Muscle of back (tissue), 11 donors: ENCODE measurements around the gene ADCY10. TPM values are rescaled to one million over a fixed set of nuclear protein-coding genes. Genes with fewer than 3 reads are reported as not detected.

ENCODE experiments used
- DNase-seq, 3 donors: peaks; one replicate each; pipeline versions ENCODE4 v3.0.0 to v3.0.0-alpha.2; 2013
- polyA plus RNA-seq, 10 donors: library from polyadenylated mRNA; unstranded; fragments of 120-200 nt; gene quantifications; one replicate each; pipeline ENCODE4 v1.2.1, GENCODE V29; 2013; ENCODE audit not compliant: insufficient read length in 10 of 10

Gene ADCY10
- polyA plus RNA-seq, 10 donors, result 0.04 to 0.37 (median 0.13) TPM; not detected in 2

DNA sequence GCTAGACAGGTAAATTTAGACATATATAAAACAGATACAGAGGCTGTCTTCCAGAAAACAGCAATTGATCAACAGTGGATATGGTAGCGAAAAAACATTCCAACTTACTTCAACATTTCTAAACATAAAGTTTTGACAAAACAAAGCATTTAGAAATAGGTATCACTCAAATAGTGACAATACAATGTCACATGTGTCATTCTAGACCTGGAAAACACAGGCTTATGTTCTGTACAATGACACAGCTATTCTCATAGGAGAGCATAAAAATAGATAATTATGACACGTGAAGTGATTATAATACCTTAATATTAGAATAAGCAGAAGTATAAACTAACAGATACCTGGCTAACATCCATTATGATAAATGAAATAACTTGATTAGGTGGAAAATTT, 14.5 kb upstream of the ADCY10 start:
- DNase-seq, result no peak

DNA sequence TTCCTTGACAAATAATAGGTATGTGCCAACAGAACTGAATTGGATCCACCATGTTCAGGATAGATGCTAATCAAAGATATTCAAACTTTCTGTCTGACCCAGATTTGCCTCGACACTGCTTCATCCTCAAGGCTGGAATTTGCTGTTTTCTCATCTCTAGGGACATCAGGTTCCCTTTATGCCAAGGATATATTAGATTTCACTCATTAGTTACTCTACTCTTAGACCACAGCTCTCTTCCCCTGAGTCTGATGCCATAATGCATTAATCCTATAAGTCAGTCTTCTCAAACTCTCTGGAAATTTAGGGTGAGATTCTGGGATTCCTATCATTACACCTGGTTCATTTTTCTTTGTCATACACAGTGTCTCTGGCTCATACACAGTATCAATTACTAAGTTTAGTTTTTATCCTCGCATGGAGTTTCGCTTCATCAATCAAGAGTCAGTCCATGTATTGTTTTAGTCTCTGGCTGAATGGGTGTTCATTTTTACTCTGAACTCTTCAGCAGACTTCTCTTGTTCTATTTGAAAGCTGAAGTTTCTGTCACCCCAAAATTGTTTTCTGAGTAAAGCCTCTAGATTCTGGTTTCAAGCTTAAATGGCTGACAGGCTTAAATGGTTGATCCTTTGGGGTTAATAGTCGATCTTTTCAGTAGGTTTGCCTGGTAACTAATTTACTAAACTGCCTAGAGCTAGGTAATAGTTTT, 13.3 kb upstream of the ADCY10 start:
- no peak for DNase-seq

DNA sequence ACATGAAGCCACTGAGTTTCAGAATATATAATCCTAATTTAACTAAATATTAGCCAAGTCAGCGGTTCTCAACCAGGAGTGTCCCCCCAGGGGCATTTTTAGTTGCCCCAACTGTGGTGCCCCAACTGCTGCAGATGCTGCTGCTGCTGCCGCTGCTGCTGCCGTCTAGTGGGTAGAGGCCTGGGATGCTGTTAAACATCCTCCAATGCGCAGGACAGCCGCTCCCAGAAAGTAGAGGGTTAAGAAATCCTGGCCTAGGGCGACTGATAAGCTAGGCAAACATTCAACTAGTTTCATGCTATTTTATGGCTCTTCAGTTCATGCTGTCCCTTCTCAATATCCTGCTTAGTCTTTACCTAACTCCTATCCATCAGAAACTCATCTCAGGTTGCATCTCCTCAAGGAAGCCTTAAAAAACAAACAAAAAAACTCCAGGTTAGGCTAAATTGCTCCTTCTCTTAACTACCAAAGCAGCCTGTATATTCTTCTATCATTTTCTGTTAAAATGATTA, 12.6 kb upstream of the ADCY10 start:
- DNase-seq, result no peak

DNA sequence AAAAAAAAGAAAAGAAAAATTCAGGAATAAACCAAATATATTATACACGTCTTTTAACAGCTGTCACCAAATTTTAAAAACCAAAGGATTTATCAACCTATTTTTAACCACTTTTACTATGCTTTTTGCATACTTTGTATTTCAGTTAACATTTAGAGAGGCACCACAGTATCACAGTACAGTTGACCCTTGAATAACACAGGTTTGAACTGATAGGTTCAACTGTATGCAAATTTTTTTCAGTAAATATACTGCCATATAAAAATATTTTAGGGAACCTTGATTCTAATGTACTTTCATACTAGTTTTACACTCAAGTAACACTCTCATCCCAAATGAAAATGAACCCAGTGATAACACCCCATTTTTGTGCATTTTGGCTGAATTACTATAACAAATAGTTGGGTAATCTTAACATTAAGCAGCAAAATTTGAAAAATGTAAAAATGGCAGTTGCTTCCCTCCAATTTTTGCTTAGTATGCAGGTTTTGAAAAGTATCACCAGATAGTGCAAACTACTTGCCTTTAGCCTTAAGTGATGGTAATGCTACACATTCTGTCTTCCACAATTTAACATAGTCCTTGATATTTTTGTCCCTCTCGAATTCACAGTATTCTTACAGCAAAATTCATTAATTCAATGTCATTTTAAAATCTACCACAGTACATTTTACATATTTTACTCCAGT, 10.8 kb upstream of the ADCY10 start:
- DNase-seq, result no peak

DNA sequence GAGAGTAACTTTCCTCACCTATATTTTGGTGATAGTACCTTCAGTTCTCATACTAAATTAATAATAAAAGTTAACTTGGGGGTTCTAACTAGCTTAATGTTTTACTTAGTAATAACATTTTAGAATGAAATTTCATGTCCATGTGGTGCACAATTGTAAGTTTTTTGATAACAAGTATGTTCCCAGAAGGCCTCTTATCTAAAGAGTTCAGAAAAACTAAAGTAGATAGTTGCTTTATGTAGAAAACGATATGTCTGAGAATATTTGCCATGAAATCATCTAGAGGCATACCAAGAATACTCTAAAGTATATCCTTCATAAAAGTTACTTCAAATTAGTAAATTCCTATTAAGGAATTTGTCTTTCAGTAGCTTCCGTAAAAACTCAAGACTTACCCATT, 10.2 kb upstream of the ADCY10 start:
- no peak for DNase-seq

DNA sequence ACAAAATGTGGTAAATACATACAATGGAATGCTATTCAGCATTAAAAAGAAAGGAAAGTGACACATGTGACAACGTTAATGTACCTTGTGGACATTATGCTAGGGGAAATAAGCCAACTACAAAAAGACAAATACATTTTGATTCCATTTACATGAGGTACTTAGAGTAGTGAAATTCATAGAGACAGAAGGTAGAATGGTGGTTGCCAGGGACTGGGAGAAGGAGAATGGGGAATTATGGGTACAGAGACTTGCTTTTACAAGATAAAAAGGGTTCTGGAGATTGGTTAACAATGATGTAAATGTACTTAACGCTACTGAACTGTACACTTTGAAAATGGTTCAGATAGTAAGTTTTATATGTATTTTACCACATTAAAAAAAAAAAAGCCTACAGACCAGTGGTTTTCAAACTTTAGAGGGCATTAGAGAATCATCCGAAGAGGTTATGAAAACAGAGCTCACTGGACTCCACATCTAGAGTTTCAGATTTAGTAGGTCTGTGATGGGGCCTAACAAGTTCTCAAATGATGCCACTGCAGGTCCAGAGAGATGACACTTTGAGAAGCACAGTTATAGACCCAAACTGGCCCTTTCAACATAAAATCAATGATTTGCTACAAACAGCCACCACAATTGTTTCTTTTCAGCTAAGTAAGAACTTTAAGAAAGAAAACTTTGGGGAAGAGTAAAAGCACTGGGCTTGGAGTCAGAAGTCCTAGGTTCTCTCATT, 9.6 kb upstream of the ADCY10 start:
- DNase-seq, result no peak

DNA sequence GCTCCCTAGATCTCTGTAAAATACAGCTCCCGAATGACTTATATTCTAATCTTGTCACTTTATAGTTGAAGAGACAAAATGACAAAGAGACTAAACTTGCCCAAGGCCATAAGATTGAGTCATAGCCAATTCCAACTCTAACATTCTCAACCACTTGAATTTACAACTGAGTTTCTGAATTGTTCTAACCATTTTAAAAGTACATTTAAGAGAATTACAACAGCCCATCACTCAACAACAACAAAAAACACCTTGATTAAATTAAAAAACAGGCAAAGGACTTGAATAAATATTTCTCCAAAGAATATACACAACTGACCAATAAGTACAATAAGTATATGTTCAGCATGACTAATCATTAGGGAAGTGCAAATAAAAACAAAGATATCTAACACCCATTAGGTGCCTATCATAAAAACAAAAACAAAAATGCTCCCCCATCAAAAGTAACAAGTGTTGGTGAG, 8.7 kb upstream of the ADCY10 start:
- DNase-seq, result no peak

DNA sequence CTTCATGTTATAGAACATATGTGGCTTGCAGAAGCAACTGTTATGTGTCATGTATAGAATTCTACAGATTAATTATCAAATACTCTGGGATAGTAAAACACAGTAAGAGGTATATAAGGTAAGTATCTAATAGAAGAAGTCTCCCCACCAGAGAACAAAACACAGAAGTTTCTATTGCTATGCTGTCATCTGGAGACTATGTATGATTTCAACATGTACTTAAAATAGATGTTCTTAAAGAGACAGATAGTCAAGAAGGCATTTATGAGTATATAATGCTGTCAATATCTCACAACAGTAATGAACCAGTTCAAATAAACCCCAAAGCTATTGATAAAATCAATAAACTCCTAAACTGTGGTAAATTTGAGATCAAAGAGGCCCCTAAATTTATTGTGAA, 8.1 kb upstream of the ADCY10 start:
- no peak for DNase-seq

DNA sequence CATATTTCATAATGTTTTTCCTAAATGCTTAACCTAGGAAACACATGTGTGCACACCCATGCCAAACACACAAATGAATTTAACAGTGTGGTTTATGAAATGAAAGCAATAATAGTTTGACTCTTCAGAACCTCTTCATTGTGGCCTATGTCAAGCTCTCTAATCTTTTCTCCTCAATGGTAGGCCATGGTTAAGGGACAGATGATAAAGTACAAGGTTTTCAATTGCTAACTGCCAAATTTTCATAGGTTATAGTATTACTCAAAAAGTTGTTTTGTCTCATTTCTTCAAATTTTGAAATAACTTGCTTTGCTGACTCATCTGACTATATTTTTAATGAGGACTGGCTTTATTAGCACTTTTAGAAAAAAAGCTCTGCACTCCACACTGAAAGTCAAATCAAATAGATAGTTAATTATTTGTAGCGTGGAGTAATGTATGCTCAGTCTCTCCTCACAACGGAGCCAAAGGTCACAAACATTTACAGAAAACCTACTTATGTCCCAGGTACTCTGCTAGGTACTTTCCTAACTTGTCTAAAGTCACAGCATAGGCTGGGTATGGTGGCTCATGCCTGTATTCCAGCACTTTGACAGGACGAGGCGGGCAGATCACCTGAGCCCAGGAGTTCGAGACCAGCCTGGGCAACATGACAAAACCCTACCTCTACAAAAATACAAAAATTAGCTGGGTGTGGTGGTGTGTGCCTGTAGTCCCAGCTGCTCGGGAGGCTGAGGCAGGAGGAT, 3.0 kb upstream of the ADCY10 start:
- DNase-seq, result no peak

DNA sequence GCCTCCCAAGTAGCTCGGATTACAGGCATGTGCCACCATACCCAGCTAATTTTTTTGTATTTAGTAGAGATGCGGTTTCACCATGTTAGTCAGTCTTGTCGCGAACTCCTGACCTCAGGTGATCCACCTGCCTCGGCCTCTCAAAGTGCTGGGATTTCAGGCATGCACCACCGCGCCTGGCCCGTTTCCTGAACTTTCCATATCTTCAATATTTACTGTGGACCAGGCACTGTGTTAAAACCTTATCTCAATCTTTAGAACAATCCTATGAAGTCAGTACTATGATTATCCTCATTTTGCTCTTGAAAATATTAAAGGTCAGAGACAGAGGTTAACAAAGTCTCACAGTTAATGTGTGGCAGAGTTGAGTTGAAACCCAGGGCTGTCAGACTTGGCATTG, 1.6 kb upstream of the ADCY10 start:
- no peak for DNase-seq

DNA sequence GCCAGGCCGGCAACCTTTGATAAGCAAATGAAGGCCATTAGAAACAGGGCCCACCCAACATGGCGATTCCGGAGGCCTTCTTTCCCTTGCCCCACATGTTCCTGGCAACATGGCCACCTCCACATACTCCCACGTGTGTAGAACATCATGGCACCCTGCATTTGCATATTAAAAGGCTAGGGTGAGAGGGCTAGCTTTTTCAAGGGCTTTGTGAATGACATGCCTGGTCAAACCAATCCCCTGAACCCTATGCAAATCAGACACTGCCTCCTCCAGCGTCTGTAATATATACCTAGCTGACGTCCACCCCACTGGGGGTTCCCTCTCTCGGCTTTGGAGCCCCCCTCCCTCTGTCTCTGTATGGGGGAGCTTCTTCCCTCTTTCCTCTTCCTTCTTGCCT, 1.6 kb downstream of the ADCY10 start:
- DNase-seq, result no peak

DNA sequence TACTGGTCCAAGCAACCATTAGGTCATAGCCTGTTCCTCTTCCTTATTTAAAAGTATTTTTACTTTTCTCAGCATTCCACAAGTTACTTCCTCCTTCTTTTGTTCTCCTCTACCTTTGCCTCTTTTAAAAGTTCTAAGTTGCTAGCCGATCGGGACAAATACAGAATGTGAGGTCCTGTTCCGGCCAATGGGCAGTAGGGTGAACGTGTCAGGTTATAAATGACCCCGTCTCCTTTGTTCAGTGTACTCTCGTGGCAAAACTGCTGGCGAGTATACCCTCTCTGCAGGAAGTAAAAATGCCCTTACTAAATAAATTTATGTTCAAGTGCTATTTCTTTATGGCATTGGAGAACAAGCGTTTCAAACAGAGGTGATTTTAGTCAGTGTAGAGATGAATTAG, 2.5 kb downstream of the ADCY10 start:
- DNase-seq, result no peak

DNA sequence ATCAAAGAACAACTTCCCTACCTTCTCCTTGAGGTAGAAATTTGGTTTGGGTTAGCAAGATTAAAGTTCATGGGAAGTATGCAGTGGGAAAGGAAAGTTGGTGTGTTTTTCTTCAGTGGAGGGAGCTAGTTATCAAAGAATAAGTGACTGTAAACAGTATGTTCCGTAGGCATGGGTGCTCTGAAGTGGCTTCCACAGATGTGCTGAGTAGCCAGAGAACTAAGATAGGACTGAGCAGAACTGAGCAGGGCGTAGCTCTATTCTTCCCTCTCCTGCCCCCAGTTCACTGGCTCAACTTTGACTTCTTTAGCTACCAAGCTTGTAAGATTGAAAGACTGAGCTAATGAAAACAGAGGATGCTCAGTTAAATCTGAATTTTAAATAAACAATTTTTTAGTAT, 3.4 kb downstream of the ADCY10 start:
- no peak for DNase-seq

DNA sequence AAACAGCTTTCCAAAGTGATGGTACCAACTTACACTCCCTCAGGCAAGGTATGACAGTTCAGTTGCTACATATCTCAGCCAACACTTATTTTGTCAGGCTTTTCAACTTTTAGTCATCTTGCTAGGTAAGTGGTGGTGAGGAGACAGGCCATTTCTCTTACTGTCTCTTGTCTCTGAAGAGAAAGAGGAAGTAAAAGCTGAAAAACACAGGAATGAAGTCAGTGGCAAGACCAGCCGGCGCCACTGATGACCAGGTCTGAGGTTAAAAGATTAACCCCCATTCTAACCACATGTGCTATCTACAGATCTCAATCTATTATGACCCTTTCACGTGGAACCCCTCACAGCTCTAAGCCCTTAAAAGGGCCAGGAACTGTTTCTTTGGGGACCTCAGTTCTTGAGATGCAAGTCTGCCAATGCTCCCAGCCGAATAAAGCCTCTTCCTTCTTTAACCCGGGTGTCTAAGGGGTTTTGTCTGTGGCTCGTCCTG, 4.2 kb downstream of the ADCY10 start:
- DNase-seq, result no peak

DNA sequence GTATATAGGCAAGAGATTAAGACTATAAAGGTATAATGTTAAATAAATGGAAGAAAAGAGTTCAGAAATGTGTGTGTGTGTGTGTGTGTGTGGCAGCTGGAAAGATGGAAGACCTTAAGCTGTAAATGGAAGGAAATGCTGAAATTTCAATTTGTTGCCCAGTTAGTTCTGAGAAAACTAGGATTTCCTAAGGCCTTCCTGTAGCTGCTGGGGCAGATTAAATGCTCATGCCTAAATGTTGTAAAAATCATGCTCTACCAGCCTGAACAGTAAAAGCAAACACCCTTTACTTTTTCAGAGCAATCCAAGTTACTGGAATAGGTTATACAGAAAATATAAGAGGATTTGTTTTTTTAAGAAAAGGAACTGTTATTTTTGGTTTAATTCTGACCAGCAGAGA, 8.3 kb downstream of the ADCY10 start:
- DNase-seq, result no peak

DNA sequence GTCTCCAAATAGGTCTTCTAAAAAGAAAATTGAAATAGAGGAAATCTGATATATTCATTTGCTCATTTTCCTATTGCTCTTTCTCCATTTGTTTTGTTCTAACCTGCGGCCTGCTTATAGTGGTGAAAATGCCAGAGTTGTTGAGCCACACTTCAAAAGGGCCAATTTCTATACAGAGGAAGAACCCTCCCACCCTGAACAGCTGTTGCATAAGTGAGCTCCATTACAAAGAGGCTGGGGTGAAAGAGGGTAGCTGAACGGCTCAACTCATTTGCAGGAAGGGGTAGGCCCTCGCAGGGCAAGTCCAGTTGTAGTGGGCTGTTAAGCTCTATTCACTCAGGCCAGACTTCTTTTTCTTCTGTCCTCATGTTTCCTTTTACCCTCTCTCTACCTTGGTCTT, 8.8 kb downstream of the ADCY10 start:
- peak in 1 of 3 donors; percentile 27 for DNase-seq

DNA sequence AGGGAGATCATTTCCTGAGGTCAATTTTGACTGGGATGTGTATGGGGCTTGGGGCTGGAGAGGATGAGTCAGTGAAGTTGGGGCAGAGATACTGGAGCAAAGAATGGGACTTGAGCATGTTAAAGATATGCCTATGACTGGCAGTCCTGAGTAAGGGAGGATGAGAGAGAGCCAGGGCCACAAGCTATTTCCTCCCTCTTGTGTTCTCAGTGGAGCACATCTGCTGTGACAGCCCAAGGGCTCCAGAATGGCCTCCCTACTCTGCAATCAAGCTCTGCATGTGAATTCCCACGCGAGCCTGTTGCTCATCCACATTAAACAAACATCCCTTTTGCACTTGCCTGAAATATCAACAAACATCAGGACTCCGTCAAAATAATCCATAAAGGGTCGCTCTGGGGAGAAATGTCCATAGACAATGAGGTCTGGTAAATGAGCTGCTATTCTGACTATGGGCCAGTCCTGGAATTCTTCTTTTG, 9.2 kb downstream of the ADCY10 start:
- DNase-seq, result peak in 1 of 3 donors; percentile 20

DNA sequence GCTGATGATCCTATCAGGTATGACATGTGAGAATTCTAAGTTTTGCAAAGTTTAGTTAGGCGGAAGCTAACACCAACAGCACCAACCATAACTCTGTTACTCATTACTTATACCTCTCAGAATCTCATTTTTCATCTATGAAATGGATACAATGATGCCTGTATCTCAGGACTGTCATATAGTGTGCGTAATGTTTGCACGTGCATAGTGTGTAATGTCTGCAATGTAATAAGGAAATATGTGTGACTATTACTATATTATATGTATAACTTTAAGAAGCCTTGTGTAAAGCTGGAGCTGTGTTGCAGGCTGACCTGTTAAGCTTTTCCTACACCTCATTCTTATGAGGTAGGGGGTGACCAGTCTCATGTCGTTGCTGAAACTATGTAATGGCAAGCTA, 13.0 kb downstream of the ADCY10 start:
- no peak for DNase-seq

DNA sequence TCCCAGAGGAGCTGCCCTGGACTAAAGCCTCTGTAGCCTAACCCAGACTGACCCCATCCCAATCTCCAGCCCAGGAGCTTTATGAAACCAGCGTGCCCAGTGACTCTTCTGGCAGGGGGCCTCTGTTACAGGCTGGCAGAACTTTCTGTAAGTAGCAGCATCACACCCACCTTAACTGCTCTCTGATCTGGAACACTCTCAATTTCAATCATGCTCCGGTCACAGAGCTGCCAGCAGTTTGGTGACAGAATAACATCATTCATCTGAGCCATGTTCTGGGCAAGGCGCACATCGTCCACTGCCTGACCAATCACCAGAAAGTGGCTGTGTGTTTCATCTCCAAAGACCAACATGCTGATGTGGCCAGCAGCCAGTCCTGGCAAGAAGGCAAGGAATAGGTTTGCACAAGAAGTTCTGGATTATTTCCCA, 14.7 kb downstream of the ADCY10 start:
- DNase-seq, result no peak

DNA sequence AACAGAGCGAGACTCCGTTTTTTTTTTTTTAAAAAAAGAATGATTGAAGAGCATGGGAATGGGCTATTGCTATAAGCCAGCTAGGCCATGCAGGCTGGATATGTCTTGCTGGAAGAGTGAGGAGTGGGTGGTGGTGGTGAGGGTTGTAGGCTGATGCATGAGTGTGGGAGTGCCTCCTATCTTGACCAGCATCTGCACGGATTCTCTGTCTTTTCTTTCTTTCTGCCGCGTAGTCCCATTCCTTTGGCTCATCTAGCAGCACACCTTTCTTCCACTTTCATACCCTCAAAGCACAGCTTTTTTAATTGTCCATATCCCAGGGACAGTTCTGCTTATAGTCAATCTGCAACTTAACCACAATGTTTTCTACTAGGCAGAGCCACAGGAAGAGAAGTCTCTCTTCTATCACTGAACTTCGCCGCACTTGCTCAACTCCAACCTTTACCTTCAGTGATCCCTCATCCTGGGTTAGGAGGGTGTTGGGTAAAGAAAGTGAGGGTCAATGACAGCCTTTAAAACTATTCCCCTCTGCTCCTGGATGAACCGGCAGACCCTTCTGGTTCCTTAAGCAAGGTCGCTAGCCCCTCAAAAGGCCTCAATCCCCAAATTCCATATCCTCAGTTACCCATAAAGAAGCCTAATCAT, 15.2 kb downstream of the ADCY10 start:
- no peak for DNase-seq

DNA sequence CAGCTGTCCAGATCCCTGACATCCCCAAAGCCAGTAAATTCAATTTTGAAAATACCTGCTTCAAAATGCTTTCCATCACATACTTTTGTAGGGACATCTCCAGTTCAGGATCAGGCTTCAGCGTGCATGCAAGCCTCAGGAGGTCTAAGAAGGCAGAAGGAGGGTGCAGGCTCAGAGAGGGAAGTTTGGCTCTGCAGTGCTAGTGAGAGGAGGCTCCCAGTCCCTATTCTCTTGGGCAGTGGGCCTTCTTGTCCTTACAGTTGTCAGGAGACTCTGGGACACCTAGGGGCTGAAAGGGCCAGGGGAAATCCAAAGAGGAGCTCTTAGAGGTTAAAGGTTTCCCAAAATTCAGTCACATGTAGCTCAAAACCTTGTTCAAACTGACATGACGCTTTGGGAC, 20.1 kb downstream of the ADCY10 start:
- no peak for DNase-seq
